Stimulated activated CD8-positive, alpha-beta memory T cell treated with anti-CD3 and anti-CD28 coated beads, Interleukin-15, amount 100 ng/mL, for 24 hours (primary cell): ENCODE results near the gene PCDH17.

Experiments
- DNase-seq: peaks from one replicate; pipeline ENCODE4 v3.0.0-alpha.2; 2020; ENCODE audit warnings: low read depth

PCDH17 gene

DNA sequence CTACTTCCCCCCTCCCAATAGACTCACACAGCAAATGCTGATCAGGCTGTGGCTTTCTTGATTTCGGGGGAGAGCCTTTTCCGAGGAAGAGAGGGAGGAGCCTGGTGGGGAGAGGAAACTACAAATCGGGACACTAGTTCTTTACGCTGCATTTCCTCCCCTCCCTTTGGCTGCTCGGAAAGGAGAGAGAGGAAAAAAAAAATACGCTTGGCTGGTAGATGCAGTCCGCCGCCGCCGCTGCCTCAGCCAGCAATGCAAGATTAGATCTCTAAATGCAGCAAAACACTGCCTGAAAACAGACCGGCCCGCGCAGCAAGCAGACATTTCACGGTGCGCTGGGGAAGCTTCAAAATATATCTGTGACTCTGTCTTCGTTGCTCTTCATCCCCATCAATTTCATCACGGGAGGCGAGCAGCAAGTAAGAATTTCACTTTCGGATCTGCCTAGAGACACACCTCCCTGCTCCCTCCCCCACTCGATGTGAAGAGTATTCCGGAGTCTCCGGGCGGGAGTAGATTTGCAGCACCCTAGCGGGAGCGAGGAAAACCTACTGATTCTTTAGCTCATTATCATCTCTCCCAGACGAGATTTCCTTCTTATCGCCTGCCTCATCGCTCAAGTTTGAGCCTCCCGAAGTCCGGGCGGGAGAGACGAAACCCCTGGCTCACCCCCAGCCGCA is at the start of gene PCDH17:
PCDH17 (plus strand) TSS at position 149 of the 680 bp plus-strand sequence. CDS start 803 bp downstream, outside the sequence.
- no peak for DNase-seq

DNA sequence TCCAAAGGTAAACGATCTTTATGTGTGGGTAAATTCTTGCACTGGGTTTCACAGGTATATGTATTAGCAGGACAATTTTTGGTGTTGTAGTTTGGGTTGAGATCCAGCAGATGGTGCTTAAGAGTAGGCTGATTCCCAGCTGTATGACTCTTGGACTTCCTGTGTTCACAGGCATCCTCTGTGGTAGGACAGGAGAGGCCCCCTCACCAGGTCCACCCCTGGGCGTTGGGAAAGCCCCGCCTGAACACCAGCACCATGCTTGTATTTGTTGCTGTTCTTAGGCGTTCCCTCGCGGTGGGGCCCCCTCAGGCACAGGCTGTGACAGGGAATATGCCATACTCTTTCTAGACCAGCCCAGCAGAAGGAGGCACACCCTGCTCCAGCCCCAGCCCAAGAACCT is 49.5 kb upstream of the PCDH17 start:
- no peak for DNase-seq

- no peak for DNase-seq
These were observed 48.0 kb upstream of the PCDH17 start for GRCh38 chr13:57583529-57583928.

GRCh38 chr13:57588639-57589038 is 42.9 kb upstream of the PCDH17 start:
- no peak for DNase-seq

- no peak for DNase-seq
These were observed 35.8 kb upstream of the PCDH17 start for GRCh38 chr13:57595775-57596174.

- DNase-seq, result no peak
These were observed 30.0 kb upstream of the PCDH17 start for GRCh38 chr13:57601536-57601935.

DNA sequence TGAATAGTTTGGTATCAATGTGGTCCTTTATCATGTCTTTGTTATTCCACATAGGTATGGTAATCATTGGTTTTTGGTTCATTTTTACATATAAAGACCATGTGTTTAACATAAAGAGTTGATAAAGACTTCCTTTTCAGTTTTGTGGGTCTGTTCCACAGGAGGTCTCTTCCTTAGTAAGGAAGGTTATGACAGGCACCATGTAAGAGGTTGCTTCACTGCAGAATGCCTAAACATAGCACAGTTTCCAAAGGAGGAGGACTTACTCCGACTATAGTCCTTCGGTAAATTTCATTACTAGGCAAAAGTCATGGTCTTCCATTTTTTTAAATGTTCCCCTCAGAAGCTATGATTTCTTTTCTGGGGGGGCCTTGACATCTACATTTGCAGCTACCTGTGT is 27.1 kb upstream of the PCDH17 start:
- DNase-seq, result no peak

GRCh38 chr13:57611969-57612368 is 19.6 kb upstream of the PCDH17 start:
- DNase-seq, result no peak

DNA sequence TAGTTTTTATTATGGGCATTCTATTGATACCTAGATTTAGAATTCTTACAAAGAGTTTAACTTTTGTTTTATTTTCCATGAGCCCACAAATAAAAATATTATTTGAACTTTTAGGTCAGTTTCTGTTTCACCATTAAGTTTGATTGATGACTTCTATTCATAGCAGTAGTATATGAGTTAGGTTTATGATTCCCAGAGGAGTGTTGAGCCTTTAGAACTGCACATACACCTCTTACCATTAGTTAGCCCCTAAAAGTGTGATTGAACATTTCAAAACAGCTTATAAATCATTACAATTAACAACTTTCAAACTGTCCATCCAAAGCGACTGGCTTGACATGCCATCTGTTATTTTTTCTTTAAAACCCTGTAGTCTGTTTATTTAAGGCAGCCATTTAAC is 19.0 kb upstream of the PCDH17 start:
- no peak for DNase-seq

DNA sequence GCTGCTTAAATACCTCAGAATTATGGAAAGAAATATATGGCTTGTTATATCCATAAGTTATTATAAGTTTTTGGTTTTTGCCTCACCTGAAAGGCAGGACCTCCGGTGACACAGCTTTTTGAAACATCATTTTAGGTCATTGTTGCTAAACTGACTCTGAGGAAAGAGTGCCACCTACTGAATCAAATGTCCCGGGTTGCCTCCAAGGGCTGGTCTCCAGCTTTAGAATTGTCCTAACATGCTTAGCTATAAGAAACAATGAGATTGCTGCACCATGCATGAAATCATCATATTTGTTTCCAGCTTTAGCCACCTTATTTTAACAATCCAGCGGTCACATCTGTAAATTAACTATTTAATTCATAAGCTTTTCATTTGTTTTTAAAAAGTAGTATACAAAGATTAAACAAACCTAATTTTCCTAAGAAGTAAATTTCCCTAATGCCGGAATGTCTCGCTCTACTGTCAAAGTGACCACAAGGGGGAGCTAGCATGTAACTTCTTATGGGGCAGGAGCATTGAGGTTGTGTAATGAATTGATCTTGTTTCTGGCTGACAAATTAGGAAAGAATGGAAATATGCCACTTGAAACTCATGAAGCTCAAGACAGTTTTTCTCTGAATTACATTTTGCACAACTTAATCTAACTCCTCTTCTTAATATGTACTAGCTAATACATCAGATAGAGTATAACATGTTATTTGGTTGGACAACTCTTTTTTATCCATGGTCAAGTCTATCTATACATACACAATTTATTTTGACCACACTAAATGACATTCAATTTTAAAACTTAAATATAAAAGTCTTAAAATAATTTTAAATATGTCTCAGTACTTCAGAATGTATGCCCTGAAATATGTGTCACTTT is 6.7 kb upstream of the PCDH17 start:
- no peak for DNase-seq

- no peak for DNase-seq
These were observed 3.9 kb upstream of the PCDH17 start for GRCh38 chr13:57627663-57628062.

- no peak for DNase-seq
These were observed 2.1 kb upstream of the PCDH17 start for GRCh38 chr13:57629391-57629804.

DNA sequence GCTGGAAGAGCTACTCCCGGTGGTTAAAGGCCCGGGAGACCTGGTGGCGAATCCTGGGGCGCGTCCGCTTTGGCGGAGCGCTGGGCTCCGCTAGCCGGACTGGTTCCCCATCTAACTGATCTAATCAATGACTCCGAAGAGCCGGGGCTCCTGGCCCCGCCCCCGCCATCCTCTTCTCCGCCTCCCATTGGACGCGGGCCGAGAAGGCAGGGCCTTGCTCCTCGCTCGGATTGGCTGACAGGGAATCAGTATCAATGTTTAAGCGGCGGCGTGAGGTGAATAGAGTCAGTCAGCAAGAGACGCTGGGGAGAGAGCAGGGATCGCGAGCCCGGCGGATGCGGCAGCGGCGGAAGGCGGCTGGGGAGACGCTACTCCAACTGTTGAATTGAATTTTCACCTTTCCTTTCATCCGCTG is 1.7 kb upstream of the PCDH17 start:
- DNase-seq, result no peak

DNA sequence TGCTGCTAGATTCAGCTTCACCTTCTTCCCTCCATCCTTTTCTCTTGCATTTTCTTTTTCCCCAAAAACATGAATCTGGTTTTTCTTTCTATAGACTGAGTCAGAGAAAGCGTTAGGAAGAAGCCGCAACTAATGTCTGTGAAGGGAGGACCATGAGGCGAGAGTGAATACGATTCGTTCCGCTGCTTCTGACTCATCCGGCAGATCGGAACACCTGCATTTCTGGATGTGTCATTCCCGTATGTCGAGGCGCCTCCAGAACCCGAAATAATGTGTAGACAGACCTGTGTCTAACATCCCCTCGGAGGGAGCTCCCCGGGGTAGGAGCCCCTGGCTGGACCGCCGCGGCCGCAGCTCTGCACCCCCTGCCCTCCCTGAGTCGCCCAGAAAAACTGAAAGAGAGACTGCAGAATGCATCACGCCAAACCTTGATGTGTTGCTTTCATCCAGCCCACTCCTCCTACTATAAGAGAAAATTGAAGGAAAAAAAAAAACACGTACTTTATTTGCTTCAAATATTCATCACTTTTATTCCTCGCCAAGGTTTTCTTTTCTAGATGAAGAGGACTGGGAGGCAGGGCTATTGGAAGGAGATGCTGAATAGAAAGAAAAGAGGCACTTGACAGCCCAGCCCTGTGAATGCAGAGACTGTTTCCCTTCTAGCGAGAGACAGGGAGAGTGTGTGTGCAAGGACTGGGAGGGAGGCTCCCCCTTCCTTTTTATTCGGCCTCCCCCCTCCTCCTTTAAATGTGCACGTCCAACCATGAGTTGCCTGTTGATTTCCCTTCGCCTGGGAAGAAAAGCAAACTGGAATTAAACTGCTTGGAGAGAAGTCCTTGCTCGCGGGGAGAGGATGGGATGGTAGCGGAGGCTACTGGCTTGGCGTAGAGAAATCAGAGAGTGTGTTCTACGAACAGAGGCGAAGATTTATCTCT is 616 bp upstream of the PCDH17 start:
- DNase-seq, result no peak

DNA sequence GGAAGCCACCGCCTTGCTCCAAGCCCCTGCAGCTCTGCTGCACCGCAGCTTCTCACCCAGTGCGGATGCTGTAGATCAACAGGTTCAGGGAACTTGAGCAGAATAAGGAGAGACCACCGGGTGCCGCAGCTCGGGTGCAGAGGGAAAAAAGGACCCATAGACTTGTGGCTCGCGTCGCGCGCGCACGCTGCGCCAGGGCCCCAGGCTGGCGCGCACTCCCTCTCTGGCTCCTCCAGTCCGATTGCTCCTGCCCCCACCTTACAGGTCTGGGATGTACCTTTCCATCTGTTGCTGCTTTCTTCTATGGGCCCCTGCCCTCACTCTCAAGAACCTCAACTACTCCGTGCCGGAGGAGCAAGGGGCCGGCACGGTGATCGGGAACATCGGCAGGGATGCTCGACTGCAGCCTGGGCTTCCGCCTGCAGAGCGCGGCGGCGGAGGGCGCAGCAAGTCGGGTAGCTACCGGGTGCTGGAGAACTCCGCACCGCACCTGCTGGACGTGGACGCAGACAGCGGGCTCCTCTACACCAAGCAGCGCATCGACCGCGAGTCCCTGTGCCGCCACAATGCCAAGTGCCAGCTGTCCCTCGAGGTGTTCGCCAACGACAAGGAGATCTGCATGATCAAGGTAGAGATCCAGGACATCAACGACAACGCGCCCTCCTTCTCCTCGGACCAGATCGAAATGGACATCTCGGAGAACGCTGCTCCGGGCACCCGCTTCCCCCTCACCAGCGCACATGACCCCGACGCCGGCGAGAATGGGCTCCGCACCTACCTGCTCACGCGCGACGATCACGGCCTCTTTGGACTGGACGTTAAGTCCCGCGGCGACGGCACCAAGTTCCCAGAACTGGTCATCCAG is 964 bp downstream of the PCDH17 start:
- no peak for DNase-seq

- no peak for DNase-seq
These were observed 1.8 kb downstream of the PCDH17 start for GRCh38 chr13:57633141-57633949.

- no peak for DNase-seq
These were observed 2.6 kb downstream of the PCDH17 start for GRCh38 chr13:57633950-57634838.

DNA sequence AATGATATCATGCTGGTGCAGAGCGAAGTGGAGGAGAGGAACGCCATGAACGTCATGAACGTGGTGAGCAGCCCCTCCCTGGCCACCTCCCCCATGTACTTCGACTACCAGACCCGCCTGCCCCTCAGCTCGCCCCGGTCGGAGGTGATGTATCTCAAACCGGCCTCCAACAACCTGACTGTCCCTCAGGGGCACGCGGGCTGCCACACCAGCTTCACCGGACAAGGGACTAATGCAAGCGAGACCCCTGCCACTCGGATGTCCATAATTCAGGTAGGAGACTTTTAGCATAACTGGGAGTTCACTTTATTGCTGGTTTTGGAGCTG is 3.3 kb downstream of the PCDH17 start:
- no peak for DNase-seq

DNA sequence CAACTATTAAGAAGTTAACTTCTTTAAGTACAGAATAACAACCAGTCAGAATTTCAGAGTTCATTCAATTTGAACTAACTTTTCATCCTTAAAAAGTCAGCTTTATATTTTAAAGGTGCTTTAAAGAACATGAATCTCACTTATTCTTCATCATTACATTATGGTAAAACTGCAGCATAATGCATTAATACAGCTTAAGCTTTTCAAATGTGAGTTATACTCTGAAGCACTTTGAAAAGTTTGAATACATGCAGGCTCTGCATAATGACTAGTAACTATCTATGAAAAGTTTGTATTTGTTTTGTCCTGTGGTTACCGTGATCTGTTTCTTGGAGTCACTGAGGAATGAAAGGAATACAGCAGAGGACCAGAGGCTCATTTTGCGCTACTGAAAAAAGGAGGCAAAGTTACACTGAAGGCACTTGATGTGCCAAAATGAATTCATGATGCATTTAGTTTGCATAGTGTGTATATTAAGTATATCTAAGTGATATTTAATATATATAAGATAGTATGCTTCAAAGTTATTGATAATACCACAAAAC is 4.1 kb downstream of the PCDH17 start:
- no peak for DNase-seq
